NCI-H526 (cell line): Measurements from ENCODE around the gene EP400.
"Not testable (repeated sequence)": the region's sequence is repeated elsewhere in the genome, so short reads cannot be mapped to it uniquely, and the experiment has no call there.

Experiments used
- DNase-seq, 2 experiments: peaks; one replicate each; lab custom pipeline; 2025; lab: John Stamatoyannopoulos, UW

Gene EP400

DNA sequence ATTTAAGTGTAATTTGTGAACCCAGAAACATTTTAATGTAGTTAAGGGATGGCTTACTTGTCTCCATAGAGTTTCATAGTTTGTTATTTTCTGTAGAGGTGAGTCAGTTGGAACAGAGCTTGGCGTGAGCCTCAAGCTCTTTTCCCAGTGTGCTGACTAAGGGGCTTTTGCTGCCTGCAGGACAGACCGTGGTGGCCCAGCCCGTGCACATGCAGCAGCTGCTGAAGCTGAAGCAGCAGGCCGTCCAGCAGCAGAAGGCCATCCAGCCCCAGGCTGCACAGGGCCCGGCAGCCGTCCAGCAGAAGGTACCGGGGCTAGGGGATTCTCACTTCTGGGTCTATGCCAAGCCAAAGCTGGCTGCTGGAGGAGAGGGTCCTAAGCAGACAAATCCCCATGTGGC is 117.4 kb downstream of the EP400 start:
- no peak for DNase-seq

DNA sequence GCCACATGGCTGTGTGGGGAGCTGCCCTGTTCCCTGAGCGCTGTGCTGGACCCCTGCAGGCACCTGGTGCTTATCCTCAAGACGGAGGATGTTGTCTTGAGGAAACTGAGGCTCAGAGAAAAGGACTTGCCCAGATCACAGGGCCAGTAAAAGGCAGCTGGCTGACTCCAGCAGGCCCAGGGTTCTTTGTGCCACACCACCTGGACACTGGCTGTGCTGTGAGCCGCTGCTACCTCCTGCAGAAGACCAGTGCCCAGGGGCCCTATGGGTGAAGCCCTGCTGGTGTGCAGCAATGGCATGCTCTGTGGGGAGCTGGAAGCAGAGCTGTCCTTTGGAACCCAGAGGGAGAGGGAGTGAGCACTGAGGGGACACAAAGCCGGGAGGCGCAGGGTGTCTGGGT is 118.5 kb downstream of the EP400 start:
- no peak for DNase-seq

DNA sequence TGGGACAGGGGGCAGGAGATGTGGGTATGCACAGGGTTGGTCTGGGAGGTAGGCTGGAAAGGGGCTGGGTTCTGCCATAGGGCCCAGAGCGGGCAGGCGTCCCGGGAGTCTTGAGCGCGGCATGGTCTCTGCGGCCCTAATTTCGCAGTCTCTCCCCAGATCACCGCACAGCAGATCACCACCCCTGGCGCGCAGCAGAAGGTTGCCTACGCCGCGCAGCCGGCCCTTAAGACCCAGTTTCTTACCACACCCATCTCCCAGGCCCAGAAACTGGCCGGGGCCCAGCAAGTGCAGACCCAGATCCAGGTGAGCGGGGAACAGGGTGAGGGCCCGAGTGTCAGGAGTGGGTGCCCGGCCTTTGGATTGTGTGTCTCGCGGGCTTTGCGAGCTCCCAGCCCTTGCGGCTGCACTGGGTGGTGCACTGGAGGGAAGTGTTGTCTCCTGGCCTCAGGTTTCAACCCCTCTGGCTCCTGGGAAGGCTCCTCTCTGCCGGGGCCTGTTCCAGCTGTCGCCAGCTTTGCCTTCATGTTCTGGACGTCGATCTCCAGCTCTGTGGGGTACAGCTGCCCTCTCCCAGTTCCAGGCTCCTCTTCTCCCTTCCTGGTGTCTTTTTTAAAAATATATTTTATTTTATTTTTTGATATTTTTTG is 119.7 kb downstream of the EP400 start:
- no peak for DNase-seq

DNA sequence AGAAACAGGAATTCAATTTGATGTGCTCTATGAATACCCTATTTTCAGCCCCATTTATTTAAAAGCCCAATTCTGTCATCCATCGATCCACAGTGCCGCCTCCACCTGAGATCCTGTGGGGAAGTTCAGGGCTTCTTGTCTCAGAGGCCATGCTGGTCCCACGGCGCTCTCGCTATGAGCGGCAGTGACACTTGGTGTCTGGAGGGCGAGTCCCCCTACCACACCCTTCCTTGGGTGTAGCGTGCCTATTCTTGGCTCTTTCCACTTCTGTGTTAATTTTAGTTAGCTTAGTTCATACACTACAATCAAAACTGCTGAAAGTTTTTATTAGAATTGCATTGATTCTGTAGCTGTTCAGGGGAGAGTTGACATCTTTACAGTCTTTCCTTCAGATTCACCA is 120.6 kb downstream of the EP400 start:
- DNase-seq: no peak

DNA sequence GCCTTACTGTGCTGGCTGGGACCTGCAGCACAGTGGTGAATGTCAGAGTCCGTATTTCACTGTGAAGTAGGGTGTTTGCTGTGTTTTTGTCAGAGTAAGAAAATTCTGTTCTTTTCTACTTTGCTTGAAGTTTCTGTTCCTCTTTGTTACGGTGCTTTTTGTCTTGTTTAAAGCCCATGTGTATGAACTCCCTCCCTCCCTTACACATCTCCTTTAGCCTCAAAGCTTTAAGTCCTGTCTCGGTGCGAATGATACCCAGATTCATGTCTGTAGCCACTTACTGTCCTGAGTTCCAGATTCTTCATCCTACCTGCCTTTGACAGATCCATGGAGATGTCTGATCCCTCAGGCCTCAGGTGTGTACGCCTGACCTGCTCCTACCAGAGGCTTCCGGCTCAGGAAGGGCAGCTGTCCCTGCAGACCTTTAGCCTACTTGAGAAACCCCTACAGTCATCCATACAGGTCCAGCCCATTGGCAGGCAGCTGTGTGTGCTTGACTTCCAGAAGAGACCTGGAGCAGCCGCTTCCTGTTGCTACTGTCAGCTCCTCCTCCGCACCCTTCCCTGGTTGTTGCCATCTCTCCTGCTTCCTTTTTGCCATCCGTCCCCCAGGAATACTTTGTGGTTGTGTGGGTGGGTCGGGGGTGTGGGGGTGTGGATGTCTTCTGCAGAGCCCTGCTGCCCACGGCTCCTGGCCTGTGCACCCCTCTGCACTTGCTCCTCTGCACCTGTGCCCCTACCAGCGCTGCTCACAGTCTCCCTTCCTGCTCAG is 121.5 kb downstream of the EP400 start:
- no peak for DNase-seq

DNA sequence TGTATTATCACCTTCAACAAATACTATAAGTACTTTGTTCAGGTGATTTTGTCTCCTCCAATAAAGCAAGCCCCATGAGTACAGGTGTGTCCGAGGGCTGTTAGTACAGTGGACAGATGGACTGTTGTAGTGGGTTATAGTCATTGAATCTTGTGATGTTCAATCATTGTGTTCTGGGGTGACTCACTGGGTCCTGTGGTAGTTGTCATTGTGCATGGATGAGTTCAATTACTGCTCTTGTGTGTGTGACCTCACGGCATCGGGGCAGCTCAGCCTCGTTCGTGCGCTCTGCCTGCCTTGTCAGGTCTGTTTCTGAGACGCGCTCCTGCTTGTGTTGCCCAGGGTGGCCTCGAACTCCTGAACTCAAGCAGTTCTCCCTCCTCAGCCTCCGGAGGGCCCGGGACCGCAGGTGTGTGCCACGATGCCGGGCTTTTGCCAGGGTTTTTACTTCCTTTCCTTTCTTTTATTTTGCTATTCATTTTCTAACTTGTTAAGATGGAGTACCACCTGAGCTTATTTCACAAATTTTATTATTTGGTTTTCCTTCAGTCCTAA is 122.2 kb downstream of the EP400 start:
- no peak for DNase-seq

DNA sequence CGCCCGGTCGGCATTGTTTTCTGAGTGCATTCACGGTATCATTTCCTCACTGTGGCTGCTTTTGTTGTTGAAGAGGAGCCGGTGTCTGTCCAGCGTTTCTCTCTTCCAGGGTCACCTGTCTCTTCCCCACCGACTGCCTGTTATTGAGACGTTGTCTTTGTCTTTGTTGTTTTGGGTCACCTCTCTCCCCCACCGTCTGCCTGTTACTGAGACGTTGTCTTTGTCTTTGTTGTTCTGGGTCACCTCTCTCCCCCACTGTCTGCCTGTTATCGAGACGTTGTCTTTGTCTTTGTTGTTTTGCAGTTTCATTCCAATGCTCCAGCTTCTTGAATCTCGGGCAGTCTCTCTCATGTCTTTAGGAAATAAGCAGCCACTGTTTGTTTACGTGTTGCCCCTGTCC is 124.5 kb downstream of the EP400 start:
- DNase-seq: no peak

DNA sequence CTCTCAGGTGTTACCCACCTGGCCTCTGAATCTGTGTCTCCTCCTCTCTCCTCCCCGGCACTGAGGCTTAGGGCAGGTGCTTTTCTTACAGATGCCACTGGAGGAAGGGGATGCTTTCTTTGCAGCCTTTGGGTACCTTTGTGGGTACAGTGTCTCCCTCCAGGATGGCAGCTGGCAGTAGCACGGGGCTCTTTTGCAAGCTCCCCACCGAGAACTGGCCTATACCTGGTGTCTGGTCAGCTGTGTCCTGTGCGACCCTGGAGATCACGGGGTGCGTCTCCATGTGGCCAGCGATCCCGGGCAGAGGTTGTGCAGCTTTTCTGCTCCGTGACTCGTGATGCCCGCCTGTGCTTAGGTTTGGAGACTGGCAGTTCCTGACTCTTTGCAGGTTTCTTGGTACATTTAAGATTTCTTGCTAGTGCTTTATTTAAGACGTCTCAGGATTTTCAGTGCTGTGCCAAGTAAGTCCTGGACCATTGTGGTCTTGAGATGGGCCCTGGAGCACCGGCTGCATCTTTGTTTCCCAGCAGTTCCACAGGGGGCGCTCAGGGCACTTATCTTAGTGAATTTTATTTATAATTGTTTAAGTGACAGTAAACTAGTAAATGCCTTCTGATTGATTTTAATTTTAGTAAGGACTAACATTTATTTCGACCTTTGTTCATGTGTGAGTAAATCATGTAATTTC is 125.4 kb downstream of the EP400 start:
- peak in 1 of 2 experiments; percentile 22 for DNase-seq

DNA sequence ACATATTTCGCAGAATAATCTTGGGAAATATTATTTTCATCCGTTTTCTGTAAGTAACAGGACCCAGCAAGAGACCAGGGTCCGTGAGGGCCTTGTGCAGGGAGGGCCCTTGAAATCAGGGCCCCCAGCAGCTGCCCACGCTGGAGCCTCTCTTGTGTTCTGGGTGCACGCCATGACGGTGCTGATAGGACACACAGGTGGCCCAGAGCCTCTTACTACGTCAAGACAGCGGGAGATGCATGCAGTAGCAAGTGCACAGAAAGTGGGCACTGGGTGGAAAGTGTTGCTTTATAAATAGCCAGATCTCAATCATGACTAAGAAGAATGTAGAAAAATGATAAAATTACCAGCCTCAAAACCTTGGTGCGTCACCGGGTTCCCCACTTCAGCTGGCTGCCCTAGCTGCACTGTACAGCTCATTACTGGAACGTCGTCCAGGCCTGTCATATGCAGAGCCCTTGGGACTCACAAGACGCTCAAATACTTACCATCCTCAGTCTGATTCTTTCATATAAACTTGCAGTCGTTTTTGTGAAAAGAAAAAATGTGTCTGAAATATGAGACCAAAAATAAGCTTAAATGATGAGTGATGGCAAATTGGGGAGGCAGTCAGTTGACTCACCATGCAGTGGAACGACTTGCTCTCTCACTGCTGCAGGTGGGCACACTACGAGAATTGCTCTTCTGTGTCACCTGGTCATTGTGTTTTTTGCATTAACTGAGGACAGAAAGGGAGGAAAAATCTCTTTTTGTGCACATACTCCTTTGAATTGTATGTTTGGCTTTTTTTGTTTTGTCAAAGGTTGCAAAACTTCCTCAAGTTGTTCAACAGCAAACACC is 126.2 kb downstream of the EP400 start:
- DNase-seq: no peak

DNA sequence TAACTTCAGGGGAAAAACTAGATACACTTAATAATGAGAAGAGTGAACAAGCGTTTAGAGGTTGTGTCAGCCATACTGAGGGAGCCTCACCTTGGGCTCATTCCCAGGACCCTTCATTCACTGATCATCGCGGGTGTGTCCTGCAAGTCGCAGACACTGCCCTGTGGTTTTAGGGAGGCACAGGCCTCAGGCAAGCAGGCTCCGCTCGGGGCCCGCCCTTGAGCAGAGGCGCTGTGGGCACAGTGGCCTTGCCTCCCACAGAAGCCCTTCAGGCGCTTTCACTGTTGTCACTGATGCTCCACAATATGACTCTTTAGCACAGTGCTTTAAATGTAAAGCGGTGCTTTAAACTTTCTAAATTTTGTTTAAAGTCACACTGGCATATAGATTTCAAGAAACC is 127.0 kb downstream of the EP400 start:
- DNase-seq: no peak

DNA sequence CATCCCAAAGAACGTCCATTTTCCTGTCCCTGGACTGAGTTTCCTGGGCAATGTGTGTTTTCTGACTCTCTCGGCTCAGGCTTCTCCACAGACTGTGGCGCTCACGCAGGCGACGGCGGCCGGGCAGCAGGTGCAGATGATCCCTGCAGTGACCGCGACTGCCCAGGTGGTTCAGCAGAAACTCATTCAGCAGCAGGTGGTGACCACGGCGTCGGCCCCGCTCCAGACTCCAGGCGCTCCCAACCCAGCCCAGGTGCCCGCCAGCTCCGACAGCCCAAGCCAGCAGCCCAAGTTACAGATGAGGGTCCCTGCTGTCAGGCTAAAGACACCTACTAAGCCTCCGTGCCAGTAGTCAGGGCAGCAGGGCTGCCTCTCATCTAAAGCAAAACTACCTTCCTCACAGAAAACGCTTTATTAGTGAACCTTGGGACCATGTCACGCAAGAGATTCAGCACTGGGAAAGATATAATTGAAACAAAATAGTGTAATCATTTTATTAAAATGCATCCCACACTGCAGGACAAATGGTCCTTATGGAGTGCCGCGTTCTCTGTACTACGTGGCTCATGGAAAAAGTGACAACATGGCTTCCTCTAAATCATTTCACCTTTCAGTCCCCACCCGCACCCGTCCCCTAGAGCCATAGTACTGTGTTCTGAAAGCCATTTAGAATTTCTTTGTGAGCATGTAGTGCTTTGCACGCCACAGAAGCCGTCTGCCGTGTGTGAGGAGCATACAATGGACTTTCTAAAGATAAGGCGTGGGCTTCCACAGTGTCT is 127.8 kb downstream of the EP400 start:
- no peak for DNase-seq

DNA sequence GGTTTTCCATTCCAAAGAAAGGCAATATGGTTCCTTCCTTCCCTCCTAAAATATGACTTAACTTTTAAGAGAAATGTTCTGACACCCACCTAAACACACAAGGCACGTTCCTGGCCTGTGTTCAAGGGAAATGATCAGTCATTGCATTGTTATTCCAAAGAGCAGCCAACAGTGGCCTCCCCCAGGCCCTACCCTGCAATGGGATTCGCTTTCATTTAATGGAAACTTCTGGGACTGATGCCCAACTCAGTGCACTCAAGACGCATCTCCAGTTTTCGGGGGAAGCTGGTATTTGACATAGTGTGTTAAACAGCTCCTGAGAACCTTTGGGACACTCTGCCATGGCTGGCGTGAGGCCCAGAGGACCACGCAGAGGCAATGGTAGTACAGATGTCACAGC is 128.4 kb downstream of the EP400 start:
- no peak for DNase-seq

DNA sequence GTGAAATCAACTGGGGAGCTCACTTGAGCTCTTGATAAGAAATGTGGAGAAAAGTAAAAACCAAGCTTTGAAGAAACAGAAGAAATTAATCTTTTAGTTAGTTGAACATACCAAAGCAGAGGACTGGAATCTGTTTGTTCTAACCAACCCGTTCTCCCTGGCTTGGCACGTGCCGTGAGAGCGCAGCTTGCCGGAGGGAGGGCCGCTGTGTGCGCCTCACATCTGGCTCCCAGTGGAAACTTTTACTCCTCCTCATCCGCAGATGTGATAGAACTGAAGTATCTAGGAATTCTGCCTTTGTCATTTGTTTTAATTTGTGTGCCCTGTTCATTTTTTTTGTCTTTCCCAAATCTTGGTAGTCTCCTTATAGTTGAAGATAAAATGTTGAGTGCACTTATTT is 129.5 kb downstream of the EP400 start:
- no peak for DNase-seq

DNA sequence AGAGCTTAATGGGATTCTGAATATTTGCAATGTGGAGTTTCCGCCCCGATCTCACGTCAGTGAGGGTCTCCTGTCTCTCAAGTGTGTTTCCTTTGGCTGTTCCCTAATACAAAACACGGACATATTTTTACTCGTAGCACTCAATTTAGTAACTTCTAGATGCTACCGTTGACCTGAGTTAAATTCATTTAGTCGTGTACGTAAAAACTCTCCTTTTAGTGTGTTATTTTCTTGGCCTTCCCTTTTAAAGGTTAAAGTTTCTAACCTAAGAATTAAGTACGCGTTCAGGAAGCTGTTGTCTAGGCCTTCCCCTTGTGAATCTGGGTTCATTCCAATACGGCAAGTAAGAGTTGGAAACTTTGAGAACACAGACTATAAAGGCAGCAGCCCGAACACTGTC is 130.0 kb downstream of the EP400 start:
- no peak for DNase-seq

DNA sequence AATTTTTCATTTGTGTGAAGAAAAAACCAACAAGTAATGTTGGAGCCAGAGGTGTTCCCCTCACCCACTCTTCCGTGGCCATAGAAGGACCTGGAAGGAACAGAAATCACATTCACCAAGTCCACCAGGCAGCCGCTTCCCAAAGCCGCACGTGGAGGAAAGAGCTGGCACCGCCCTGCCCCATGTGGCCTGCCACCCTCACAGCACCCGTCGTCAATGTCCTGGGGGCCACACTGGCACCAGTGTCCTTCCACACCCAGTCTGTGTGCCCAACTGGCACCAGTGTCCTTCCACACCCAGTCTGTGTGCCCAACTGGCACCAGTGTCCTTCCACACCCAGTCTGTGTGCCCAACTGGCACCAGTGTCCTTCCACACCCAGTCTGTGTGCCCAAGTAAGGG is 130.8 kb downstream of the EP400 start:
- not testable (repeated sequence) for DNase-seq

DNA sequence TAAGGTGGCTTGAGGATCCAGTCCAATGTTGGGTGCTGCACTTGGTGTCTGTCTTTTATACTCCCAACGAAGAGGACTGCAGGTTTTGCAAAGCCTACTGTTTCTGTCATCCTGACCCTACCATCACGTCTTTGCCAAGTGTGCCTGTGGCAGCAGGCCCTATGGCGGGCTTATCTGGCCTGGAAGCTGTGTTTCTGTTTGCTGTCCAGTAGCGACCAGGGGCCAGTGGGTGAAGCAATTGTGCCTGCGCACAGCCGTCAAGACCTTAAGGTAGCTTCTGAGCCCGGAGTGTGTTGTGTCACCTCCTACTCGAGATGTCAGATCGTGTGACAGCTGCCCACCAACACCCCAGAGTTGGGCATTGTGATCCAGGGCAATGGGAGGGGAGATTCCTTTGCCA is 131.7 kb downstream of the EP400 start:
- DNase-seq: no peak

DNA sequence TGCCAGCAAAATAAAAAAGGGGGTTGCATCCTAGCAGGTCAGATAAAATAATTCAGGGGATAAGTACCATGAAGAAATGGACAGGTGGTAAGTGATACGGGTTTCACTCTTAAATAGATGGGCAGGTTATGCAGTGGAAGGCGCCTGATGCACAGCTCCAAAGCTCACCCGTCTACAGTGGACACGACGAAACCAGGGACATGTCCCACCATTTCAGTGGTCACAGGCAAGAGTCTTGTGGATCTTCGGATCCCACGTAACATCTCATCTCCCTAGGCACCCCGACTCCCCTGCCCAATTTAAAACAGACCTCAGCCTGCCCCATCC is 133.8 kb downstream of the EP400 start:
- no peak for DNase-seq

DNA sequence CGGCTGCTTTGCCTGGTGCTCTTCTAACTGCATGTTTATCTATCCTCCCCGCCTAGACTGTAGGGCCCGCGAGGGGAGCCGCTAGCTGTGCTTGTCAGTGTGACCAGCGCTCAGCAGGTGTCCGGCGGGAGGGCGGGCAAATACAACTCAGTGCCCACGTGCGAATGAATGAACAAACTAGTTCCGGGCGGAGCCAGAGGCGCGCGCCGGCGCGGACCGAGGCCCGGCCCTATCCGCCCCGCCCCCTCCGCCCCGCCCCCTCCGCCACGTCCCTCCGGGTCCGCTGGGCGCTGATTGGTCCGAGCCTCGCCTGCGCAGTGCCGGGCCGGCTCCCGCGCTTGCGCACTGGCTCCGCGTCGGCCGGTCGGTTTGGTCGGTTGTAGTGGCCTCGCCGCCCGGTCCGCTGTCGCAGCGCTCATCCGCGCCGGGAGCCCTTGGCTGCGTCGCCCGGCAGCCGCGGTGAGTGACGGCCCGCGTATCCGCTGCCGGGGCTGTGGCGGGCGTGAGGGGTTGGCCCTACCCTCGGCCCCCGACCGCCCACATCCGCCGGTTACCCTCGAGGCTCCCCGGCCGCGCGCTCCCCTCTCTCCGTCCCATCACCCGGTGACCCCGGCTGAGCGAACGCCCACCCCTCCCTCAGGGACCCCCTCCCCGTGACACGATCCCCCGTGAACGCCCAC is 134.3 kb downstream of the EP400 start:
- DNase-seq: peak; percentile 80 to 96

DNA sequence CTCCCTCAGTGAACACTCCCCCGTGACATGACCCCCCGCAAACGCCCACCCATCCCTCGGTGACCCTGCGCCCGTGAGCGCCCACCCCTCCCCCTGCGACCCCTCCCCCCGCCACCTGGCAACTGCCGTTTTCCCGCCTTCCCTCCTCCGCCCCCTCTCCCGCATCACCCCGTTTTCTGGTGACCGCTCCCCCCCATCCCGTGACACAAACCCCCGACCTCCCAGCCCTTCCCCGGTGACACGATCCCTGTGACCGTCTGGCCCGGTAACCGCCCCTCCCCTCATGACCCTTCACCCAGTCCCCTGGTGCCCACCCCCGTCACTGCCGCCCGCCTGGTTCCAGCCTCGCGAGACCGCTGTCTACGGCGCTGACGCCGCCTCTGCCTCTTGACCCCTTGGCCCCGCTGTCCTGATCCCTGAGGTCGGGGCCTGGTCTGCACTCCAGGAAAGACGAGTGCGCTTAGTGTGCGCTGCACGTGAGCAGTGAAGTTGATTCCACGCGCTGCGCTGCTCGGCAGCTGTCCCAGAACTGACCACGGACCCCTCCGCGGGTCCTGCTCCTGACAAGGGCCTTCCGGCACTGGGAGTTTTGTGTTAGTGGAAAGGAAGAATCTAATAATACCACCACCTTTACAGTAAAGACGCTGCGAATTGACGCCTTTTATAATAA is 135.0 kb downstream of the EP400 start:
- DNase-seq: peak; percentile 7 to 39

DNA sequence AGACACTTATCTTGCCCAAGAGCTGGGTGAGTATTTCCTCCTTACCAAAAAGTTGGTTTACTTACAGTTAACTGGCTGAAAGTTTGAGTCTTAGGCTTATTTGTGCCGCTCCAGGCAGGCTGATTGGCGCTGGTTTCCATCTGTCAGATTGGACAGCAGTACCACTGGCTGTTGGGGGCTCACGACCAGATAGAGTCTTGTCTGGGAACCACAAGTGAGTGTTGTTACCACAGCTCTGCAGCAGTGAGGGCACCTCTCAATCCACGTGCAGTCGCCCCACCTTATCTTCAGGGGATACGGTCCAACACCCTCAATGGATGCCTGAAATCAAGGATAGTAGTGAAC is 135.5 kb downstream of the EP400 start:
- no peak for DNase-seq
